K562 (cell line): ENCODE data around the gene RPUSD2. TPM values are rescaled to one million over a fixed set of nuclear protein-coding genes. Genes with fewer than 3 reads are reported as not detected.

Source experiments
- HMG20A ChIP-seq: fragments of 450-650 bp; formaldehyde crosslinking; conservative IDR thresholded peaks from 2 replicates; pipeline ENCODE4 v1.4.0; 2020; ENCODE audit warnings: mild to moderate bottlenecking, mixed read lengths
- HMGN3 ChIP-seq: IDR thresholded peaks from 2 replicates; pipeline ENCODE4 v1.6.1; 2011; ENCODE audit warnings: borderline replicate concordance, low read depth, mild to moderate bottlenecking, mixed read lengths, low read length; ENCODE audit not compliant: insufficient read length; ENCODE audit errors: extremely low read depth
- LCOR ChIP-seq: sonication (generic); formaldehyde crosslinking; IDR thresholded peaks from 2 replicates; pipeline ENCODE4 v1.8.0; 2022; ENCODE audit warnings: mild to moderate bottlenecking, missing genetic modification reagents
- PREB ChIP-seq: sonication (generic); formaldehyde crosslinking; IDR thresholded peaks from 2 replicates; pipeline ENCODE4 v1.8.1; 2023; ENCODE audit warnings: mild to moderate bottlenecking, missing genetic modification reagents
- RBM17 ChIP-seq: fragments of 200-400 bp; formaldehyde crosslinking; IDR thresholded peaks from 2 replicates; pipeline ENCODE4 v1.6.1; 2017; ENCODE audit warnings: low read depth, mild to moderate bottlenecking, low read length, borderline replicate concordance
- RERE ChIP-seq: sonication (generic); formaldehyde crosslinking; IDR thresholded peaks from 2 replicates; pipeline ENCODE4 v1.8.0; 2023; ENCODE audit warnings: missing genetic modification reagents, mild to moderate bottlenecking, borderline replicate concordance
- SFPQ ChIP-seq: fragments of 200-400 bp; formaldehyde crosslinking; IDR thresholded peaks from 2 replicates; pipeline ENCODE4 v1.6.1; 2017; ENCODE audit warnings: mild to moderate bottlenecking, low read depth, low read length, moderate library complexity
- SMAD1 ChIP-seq: fragments of 150-350 bp; IDR thresholded peaks from 2 replicates; pipeline ENCODE4 v1.6.1; 2014; ENCODE audit warnings: low read length, low read depth; ENCODE audit not compliant: partially characterized antibody
- STAG1 ChIP-seq: sonication (generic); formaldehyde crosslinking; IDR thresholded peaks from 2 replicates; pipeline ENCODE4 v1.5.0; 2020; ENCODE audit warnings: missing genetic modification reagents, borderline replicate concordance
- XRCC3 ChIP-seq: fragments of 450-650 bp; IDR thresholded peaks from 2 replicates; pipeline ENCODE4 v1.6.1; 2017; ENCODE audit warnings: mild to moderate bottlenecking, moderate library complexity
- ZNF561 ChIP-seq: fragments of 450-650 bp; formaldehyde crosslinking; conservative IDR thresholded peaks from 2 replicates; pipeline ENCODE4 v1.4.0; 2020; ENCODE audit warnings: mild to moderate bottlenecking, moderate library complexity
- ZNF586 ChIP-seq: fragments of 450-650 bp; formaldehyde crosslinking; conservative IDR thresholded peaks from 2 replicates; pipeline ENCODE4 v1.4.0; 2020; ENCODE audit warnings: mild to moderate bottlenecking, moderate library complexity
- ZNF778 ChIP-seq: fragments of 450-650 bp; formaldehyde crosslinking; IDR thresholded peaks from 2 replicates; pipeline ENCODE4 v1.4.0; 2020; ENCODE audit warnings: mild to moderate bottlenecking, moderate library complexity
- polyA plus RNA-seq, 8 experiments: library from polyadenylated mRNA; depleted of rRNA in 4 of 8; stranded (reverse) in 5 of 8; unstranded in 3 of 8; fragments of >200 nt; fragmentation: Nextera tagmentation in 2 of 8; fragmentation: Illumina TruSeq in 1 of 8; extraction: Ambion mirVana in 2 of 8; extraction: Trizol in 1 of 8; gene quantifications; 2 replicates each; pipeline versions ENCODE4 v1.2.1 to v1.2.3, GENCODE V29; 2011 to 2014; ENCODE audit warnings: inconsistent platforms in 1 of 8, missing spikeins in 1 of 8
- total RNA-seq, 7 experiments: library from RNA; depleted of rRNA in 6 of 7; stranded (reverse); fragments of >200 nt in 6 of 7; fragmentation: Illumina TruSeq in 2 of 7; extraction: Trizol in 2 of 7; gene quantifications; 2 replicates each; pipeline versions ENCODE4 v1.2.1 to v1.2.3, GENCODE V29; 2011 to 2021; ENCODE audit warnings: low replicate concordance in 1 of 7

Gene RPUSD2
- total and polyA plus RNA-seq, 9 of the 15 experiments (the other 6 are each of a cell fraction or from before 2014, with no cell fraction given): 3.7 to 30.2 (median 14.3) TPM

DNA sequence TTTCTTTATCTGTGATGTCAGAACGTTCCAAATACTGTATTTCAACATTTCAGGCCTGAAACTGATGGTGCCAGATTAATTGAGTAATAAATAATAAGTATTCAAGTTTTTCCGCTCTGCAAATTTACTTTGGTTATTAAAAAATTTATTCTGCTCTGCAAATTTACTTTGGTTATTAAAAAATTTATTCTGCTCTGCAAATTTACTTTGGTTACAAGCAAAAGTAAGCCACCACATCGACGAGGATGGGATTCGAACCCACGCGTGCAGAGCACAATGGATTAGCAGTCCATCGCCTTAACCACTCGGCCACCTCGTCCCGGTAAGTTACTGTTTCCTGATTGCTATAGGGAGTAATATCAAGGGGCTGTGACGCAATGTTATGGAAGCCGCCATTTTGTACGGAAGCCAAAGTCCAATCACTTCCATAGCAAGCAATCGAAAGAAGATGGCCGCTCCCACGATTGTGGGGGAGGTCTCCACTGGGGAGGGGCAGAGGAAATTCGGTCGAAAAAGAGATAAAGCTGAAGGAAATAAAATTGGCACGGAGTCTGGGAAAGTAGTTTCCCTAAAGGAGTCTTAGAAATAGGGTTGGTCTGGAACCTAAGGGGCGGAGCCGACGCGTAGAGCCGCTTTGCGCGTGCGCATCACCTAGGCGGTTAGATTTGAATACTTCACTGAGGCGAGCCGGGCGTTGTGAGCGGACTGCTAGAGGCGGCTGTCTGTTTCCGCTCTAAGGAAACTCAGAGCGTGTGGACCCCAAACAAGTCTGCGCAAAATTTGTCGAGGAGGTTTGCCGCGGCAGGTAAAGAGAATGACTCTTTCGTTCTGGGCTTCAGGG lies 24.7 kb downstream of the RPUSD2 start, which contains the start of gene KNL1 (continued):
- TF ChIP-seq RERE (no peak), ZNF561 (no peak), SFPQ (no peak), PREB (CRISPR knock-in tag) (peak; percentile 41; the same call in 1 of the 2 replicates), STAG1 (CRISPR knock-in tag) (no peak), ZNF586 (no peak), ZNF778 (CRISPR knock-in tag) (no peak), SMAD1 (peak; percentile 78), XRCC3 (no peak; the same call in 1 of the 2 replicates), LCOR (CRISPR knock-in tag) (peak; percentile 92), HMGN3 (no peak), RBM17 (no peak), HMG20A (CRISPR knock-in tag) (no peak)
